GM18517 (cell line): ENCODE results near the gene CCDC144A.
"Not testable (repeated sequence)": the region's sequence is repeated elsewhere in the genome, so short reads cannot be mapped to it uniquely, and the experiment has no call there.

Experiments used
- ATAC-seq: cut with Tn5 transposase; IDR thresholded peaks from one replicate; pipeline ENCODE4 v1.9.1; 2021; ENCODE audit warnings: mild to moderate bottlenecking, moderate library complexity; ENCODE audit not compliant: unreplicated experiment

The CCDC144A gene, protein sequence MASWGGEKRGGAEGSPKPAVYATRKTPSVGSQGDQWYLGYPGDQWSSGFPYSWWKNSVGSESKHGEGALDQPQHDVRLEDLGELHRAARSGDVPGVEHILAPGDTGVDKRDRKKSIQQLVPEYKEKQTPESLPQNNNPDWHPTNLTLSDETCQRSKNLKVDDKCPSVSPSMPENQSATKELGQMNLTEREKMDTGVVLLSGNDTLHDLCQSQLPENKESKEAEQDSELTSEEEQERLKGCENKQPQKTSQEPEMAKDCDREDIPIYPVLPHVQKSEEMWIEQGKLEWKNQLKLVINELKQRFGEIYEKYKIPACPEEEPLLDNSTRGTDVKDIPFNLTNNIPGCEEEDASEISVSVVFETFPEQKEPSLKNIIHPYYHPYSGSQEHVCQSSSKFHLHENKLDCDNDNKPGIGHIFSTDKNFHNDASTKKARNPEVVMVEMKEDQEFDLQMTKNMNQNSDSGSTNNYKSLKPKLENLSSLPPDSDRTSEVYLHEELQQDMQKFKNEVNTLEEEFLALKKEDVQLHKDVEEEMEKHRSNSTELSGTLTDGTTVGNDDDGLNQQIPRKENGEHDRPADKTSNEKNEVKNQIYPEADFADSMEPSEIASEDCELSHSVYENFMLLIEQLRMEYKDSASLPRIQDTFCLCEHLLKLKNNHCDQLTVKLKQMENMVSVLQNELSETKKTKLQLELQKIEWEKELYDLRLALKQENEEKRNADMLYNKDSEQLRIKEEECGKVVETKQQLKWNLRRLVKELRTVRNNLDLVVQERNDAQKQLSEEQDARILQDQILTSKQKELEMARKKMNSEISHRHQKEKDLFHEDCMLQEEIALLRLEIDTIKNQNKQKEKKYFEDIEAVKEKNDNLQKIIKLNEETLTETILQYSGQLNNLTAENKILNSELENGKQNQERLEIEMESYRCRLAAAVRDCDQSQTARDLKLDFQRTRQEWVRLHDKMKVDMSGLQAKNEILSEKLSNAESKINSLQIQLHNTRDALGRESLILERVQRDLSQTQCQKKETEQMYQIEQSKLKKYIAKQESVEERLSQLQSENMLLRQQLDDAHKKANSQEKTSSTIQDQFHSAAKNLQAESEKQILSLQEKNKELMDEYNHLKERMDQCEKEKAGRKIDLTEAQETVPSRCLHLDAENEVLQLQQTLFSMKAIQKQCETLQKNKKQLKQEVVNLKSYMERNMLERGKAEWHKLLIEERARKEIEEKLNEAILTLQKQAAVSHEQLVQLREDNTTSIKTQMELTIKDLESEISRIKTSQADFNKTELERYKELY (N-terminal part only)

DNA sequence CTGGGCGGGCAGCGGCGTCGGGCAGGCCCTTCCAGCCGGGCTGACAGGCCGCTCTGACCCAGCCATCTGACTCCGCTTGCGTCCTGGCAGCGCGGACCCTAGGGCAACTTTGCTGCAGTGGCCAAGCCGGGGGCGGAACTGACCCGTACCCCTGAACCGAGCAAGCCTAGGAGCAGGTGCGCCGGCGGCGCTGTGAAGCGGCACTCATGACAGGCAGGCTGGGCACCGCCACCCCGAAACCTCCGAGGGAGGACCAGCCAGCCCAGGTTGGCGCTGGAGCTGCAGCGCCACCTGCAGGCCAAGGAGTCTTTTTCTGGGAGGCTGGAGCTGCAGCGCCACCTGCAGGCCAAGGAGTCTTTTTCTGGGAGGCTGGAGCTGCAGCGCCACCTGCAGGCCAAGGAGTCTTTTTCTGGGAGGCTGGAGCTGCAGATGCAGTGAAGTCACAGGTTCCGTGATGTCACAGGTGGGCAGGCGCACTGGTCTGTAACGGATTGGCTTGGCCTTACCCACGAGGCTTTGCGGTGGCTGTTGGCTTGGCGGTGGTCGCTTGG, at the start of gene CCDC144A:
CCDC144A (plus strand) TSS at position 511 of the 551 bp plus-strand sequence. CDS start 160 bp downstream, outside the sequence.
- not testable (repeated sequence) for ATAC-seq

DNA sequence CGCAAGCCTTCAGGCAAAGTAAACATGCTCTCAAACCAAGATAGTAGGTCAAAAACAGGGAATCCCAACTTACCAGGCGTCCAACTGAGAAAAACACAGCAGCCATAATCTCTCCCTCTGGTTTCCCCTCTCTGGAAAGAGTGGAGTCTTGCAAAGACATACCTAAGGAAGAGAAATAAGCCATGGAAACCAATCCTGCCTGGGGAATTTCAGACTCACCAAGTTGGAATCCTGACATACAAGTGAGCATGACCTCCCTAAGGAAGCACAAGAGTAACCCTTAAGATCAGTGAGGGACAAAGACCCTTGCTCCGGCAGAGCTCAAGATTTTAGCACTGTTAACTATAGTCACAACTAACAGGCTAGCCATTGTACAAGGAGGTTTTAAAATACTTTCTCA, 40.5 kb upstream of the CCDC144A start:
- no peak for ATAC-seq

DNA sequence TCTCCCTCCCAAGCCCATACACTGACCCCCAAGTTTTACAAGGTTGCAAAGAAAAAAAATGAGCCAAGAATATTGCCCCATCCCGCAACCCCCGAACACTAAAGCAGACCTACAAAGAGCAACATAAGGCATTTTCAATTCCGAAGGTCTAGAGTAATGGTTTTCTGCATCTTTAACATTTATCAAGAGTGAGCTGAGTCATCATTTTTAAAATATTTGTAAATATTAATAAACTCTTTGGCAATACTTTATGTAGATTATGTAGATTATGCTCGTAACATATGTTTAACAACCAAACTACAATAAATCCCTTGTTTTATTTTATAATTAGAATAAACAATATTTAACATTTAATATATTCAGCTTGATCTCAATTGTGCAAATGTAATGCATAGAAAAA, 37.8 kb upstream of the CCDC144A start:
- no peak for ATAC-seq

DNA sequence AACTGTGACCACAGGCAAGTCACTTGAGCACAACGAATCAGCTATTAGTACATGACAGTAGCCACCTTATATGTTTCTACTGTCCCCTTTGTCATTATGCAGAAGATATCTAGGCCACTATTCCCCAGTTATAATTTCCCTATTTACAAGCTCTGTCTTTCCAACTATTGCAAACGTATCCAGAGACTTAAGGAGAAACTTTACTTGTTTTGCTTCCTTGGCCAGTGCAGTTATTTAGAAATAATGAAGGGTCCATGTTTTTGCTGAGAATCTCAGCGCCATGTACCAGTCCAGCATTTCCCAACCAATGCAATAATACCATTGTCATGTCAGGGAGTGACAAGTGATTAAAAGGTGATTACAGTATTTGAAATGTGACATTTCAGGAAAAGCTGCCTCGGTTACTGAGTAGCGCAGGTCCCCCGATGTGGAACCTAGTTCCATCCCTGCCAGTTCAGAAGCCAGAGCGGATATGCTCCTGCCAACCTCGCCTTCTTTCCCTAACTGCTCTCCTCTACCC, 37.1 kb upstream of the CCDC144A start:
- ATAC-seq: no peak

DNA sequence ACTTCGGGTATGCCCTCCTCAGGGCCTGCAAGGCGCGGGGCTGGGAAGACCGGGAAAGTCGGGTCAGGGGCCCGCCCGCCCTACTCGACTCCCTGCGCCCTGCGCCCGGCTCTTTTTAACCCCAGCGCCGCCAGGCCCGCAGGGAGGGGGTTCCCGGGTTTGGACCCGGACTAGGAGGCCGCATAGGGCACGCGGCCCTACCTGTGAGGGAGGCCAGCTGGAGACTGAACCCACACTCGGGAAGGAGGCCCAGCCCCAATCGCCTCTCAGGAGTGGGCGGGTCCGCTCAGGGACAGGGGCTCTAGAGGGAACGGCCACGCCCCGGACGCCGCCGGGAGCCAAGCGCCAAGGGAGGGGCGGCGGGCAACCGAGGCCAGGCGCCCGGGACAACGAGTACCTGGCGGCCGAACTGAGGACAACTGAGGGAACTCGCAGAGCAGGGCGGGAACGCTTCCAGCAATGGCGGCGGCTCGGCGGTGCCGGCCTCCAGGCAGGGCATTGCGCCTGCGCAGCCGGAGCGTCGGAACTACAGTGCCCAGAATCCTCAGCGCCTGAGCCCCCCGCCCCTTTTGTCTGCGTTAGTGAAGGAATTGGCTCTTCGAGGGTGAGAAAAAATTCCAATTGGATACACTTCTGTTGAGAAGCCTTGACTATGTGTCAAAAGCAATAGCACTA, 36.5 kb upstream of the CCDC144A start, which contains the start of gene ZNF624:
ZNF624 (minus strand) TSS at position 484 of the 675 bp plus-strand sequence.
- ATAC-seq: peak; percentile 89

DNA sequence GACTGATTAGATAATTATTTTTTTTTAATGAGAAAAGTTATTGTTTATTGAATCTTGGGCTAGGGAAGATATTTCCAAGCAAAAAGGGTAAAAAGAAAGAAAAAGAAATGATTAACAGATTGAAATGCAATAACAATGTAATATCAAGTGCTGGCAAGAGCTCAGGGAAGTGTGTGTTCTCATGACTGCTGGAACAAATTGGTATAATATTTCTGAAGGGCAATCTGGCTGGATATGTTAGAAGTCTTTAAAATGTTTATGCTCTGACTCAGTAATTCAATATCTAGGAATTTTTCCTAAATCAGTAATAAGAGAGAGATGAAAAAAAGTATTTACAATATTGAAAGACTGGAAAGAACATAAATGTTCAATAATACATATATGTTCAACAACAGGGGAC, 28.8 kb upstream of the CCDC144A start:
- no peak for ATAC-seq

DNA sequence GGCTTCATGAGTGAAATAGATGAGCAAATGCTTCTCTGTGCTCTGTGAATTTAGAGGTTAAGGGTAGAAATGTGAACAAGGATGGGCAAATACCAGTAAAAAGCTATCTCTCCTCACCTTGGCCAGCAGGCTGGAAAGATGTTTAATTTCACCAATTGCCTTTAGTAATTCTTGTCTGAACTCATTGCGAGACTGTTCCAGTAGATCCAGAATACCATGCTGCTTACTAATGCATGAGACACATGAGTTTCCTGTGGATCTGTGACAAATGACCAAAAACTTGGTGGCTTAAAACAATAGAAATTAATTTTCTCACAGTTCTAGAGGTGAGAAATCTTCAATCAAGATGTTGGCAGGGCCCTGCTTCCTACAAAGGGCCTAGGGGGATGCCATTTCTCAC, 27.1 kb upstream of the CCDC144A start:
- no peak for ATAC-seq

DNA sequence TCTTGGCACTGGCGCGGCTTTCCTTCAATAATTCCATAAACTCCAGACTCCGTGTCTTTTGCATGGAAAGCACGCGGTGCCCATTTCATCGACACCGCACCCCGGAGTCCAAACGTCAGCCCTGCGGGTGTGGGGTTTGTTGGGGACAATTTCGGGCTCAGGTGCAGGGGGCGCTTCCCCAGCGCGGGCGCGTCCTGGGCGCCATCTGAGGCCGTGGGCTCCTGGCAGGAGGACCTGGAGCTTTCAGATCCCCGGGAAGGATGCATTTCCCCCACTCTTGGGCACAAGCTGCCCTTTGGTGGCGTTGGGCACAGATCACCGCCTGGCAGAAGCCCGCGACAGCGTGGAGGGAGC, 23.5 kb upstream of the CCDC144A start:
- ATAC-seq: not testable (repeated sequence)

DNA sequence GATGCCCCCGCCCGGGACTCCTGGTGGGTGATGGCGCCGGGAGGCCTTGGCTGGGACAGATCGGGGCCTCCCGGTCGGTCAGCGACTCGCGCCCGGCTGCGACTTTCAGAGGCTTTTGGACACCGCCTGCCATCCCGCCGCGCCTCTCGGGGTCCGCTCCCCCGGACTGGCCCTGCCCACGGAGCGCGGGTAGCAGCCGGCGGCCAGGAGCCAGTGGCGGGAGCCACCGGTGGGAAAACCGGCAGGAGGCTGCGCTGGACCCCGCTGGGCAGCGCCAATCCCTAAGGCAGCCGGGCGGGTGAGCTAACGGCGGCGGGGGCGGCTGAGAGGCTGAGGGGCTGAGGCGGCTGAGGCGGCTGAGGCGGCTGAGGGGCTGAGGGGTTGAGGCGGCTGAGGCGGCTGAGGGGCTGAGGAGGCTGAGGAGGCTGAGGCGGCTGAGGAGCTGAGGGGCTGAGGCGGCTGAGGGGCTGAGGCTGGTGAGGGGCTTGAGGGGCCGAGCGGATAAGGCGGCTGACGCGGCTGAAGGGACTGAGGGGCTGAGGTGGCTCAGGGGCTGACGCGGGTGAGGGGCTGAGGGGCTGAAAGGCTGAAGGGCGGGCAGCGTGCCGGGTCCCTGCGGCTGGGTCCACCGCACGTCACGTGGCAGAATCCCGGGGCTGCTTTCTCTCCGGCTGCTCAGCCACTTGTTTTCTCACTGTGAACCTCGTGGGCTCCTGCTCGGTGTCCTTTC, 23.0 kb upstream of the CCDC144A start:
- ATAC-seq: not testable (repeated sequence)

DNA sequence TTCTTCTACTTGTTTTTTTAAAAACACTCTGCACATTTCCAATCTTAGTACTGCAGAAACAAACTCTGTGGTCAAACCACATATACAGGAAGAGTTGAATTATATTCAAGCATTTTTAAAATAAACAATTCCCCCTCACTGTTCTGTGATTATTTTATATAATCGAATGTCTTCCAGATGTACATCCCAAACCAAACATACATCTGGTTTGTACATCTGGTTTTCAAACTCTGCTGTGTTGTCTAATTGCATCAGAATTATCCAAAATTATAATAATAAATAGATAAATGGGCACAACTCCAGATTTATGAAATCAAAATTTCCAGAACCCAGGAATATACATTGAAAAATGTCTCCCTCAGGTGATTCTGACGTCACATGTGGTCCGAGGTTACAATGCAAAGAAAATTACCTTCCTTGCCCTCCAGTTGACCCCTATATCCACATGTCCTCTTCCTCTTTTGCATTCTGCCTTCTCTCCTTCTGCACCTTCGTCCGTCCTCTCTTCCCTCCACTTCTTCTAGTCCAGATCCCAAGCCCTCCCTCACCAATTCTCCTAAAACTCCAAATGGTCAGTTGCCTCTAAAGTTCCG, 13.3 kb upstream of the CCDC144A start:
- ATAC-seq: no peak

DNA sequence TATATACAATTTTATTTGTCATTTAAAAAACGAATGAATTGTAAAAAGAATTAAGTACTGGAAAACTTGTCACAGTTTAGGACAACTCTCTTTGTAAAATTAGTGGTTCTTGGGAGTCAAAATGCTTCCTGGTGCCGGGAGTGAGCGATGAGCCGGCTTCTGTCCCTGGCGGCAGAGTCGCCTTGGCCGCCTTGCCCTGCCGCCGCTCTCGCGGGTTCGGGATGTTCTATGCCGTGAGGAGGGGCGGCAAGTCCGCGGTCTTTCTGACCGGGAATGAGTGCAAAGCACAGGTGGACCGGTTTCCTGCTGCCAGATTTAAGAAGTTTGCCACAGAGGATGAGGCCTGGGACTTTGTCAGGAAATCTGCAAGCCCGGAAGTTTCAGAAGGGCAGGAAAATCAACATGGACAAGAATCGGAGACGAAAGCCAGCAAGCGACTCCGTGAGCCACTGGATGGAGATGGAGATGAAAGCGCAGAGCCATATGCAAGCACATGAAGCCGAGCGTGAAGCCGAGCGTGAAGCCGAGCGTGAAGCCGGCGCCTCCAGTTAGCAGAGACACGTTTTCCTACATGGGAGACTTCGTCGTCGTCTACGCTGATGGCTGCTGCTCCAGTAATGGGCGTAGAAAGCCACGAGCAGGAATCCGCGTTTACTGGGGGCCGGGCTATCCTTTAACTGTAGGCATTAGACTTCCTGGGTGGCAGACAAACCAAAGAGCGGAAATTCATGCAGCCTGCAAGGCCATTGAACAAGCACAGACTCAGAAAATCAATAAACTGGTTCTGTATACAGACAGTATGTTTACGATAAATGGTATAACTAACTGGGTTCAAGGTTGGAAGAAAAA, 6.5 kb upstream of the CCDC144A start:
- ATAC-seq: not testable (repeated sequence)

DNA sequence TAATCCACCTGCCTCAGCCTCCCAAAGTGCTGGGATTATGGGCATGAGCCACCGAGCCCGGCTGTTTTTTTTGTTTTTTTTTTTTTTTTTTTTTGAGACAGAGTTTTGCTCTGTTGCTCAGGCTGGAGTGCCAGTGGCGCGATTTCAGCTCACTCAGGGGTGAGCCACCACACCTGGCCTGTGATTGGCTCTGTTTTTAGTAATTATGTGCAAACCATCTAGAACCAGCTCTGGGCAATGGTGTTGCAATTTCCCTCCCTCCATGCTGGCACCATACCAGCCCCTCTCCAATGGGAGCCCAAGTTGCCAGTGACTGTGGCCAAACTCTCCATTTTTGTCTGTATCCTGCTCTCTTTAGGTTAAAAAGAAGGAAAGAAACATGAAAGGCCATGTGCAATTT, 4.0 kb upstream of the CCDC144A start:
- ATAC-seq: not testable (repeated sequence)

DNA sequence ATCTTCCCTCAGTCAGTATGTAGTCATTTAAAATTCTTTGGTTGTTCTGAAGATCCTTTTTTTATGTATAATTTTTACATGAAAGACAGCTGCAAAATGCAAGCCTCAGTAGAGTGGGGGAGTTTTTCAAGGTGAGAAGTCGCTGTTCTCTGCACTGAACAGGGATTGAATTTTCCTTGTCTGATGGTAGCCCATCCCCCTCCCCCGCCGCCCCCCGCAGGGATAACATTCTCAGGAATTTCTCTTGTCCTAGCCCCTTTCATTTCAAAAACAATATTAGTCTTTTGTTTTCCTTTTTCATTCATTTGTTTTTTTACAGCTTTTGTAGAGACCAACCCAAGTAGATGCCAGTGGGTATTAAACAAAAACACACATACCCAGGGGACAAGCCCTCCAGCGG, 2.9 kb upstream of the CCDC144A start:
- not testable (repeated sequence) for ATAC-seq

DNA sequence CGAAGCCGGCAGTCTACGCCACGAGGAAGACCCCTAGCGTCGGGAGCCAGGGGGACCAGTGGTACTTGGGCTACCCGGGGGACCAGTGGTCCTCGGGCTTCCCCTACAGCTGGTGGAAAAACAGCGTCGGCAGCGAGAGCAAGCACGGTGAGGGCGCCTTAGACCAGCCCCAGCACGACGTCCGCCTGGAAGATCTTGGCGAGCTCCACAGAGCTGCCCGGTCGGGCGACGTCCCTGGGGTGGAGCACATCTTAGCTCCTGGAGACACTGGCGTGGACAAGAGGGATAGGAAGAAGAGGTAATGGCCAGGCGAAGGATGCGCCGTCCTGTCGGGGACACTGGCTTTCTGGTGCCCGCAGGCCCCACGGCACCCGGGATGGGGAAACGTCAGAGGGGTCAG, 406 bp downstream of the CCDC144A start:
- ATAC-seq: not testable (repeated sequence)

DNA sequence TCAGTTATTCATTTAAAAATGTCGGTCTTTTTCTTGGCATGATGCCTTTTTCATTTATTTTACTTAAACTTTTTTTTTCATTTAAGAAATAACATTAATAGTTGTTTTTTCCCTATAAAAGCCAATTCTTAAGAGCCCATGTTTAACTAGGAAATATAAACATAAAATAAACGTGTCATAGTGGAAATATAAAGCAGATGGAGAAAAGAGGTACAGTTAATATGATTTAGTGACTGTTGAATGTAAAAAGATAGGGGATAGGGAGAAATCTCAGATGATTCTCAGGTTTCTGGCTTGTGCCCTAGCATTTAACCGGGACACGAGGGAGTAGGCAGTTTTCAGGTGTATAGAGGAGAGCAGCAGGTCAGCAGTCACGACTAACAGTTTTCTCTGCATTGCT, 7.6 kb downstream of the CCDC144A start:
- not testable (repeated sequence) for ATAC-seq

DNA sequence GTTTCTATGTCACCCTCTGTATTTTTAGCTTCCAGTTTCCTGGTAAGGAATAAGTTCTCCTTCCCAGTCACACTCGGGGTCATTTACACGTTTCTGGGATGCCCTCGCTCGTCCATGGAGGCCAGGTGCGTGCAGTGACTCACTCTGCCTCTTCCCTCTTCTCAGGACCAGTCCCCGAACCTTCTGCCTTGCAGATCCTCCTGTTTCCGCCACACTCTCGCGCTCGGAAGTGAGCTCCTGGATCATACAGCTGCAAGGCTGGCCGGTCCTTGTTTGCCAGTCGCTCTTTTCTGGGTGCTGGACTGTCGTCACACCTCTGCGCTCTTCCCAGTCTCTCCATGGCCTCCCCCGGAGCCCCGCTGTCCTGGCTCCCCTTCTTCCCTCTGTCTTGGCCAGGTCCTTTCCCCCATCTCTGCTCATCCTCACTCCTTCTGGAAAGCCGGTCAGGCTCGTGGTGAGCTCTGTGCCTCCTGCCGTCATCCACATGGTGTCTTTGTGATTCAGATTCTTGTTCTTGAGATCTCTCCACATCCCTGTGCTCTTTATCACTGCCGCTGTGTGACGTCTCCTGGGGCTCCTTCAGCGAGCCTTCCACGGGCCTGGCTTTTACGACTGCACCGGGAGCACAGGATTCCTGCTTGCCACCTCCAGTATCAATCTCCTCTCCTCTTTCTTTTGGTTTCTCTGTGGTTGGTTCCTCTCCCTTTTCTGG, 55.6 kb downstream of the CCDC144A start:
- not testable (repeated sequence) for ATAC-seq

DNA sequence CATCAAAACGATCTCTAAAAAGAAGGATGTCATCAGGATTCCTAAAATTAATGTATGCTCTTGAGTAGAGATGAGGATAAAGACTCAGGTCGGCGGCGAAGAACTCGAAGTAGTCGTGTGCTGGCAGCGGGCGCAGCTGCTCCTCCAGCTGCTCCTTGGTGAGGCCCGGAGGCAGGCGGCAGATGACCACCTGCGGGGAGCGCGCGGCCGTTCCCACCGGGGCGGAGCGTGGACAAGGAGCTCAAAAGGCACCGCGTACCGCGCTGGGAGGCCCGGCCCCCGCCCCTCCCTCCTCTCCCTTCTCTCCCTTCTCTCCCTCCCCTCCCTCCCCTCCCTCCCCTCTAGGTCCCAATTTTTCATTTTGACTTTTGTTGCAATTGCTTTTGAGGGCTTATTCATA, 56.5 kb downstream of the CCDC144A start:
- not testable (repeated sequence) for ATAC-seq
